GM12878 (cell line): Measurements from ENCODE around the gene UHRF2. TPM values are rescaled to one million over a fixed set of nuclear protein-coding genes. Genes with fewer than 3 reads are reported as not detected.
"Not testable (repeated sequence)": the region's sequence is repeated elsewhere in the genome, so short reads cannot be mapped to it uniquely, and the experiment has no call there.

Experiments
- ATAC-seq: fragments of 200-7000 bp; cut with Tn5 transposase; 3 replicates; pipeline ENCODE4 v1.9.1; 2020; ENCODE audit warnings: mild to moderate bottlenecking, moderate library complexity
- BruUV-seq: library from RNA; stranded (reverse); fragments of 400-500 nt; replicated peaks from 2 replicates; lab custom pipeline; 2021; lab: Mats Ljungman, UMichigan
- CTCF ChIA-PET: fragments of 300-600 bp; sonication (Branson Sonifier 250); formaldehyde crosslinking; extraction: SDS; loops from one replicate; lab custom pipeline; 2021; ENCODE audit warnings: inconsistent platforms; lab: Yijun Ruan, JAX
- POLR2A ChIA-PET: fragments of 350-600 bp; formaldehyde crosslinking; extraction: SDS; loops from one replicate; lab custom pipeline; 2021; ENCODE audit warnings: inconsistent platforms; lab: Charles Lee
- RAD21 ChIA-PET: fragments of 300-600 bp; sonication (Branson Sonifier 250); formaldehyde crosslinking; loops from one replicate; lab custom pipeline; 2023; ENCODE audit warnings: antibody characterized with exemption; ENCODE audit not compliant: unreplicated experiment; lab: Charles Lee
- SMC1A ChIA-PET: fragments of 300-600 bp; sonication (Branson Sonifier 250); formaldehyde crosslinking; loops from one replicate; lab custom pipeline; 2023; ENCODE audit not compliant: unreplicated experiment, uncharacterized antibody; lab: Charles Lee
- DNase-seq: peaks from one replicate; pipeline ENCODE4 v3.0.0-alpha.2; 2011; ENCODE audit warnings: low read depth, low spot score
- FAIRE-seq: peaks from 3 replicates; lab custom pipeline; 2011; peaks lifted over from hg19 to GRCh38; lab: Jason Lieb, UNC
- H2AFZ ChIP-seq: 2 replicates; pipeline ENCODE4 v1.6.0; 2011; ENCODE audit warnings: low read depth, low read length, control low read depth; ENCODE audit not compliant: control insufficient read depth
- H3K27ac ChIP-seq: 2 replicates; pipeline ENCODE4 v1.5.1; 2011; ENCODE audit warnings: control low read depth; ENCODE audit not compliant: control insufficient read depth, insufficient read depth
- H3K27me3 ChIP-seq, 2 experiments: replicated peaks in 1 of 2; 2 replicates each; pipeline versions ENCODE4 v1.6.0 to v1.6.1; 2011; ENCODE audit warnings: low read length in 1 of 2; ENCODE audit not compliant: control insufficient read depth in 2 of 2, insufficient read depth in 2 of 2
- H3K36me3 ChIP-seq, 2 experiments: 2 replicates each; pipeline ENCODE4 v1.5.1; 2011; ENCODE audit warnings: low read length in 1 of 2; ENCODE audit not compliant: control insufficient read depth in 2 of 2, insufficient read depth in 2 of 2
- H3K4me1 ChIP-seq: 2 replicates; pipeline ENCODE4 v1.6.1; 2011; ENCODE audit warnings: mild to moderate bottlenecking, low read length, moderate library complexity, mixed read lengths; ENCODE audit not compliant: control insufficient read depth, insufficient read depth
- H3K4me2 ChIP-seq: 2 replicates; pipeline ENCODE4 v1.6.0; 2011; ENCODE audit warnings: control low read depth; ENCODE audit not compliant: control insufficient read depth, insufficient read depth
- H3K4me3 ChIP-seq: fragments of 200-600 bp; sonication (generic); 2 replicates; pipeline ENCODE4 v1.5.1; 2016
- H3K79me2 ChIP-seq: 2 replicates; pipeline ENCODE4 v1.6.0; 2011; ENCODE audit warnings: low read length; ENCODE audit not compliant: control insufficient read depth, insufficient read depth
- H3K9ac ChIP-seq: 2 replicates; pipeline ENCODE4 v1.8.0; 2011; ENCODE audit warnings: low read length, control low read depth, mixed read lengths; ENCODE audit not compliant: control insufficient read depth, insufficient read depth
- H3K9me3 ChIP-seq: replicated peaks from 3 replicates; pipeline ENCODE4 v1.5.1; 2011; ENCODE audit warnings: mild to moderate bottlenecking, low read length; ENCODE audit not compliant: control insufficient read depth, insufficient read depth
- H4K20me1 ChIP-seq: 2 replicates; pipeline ENCODE4 v1.6.0; 2011; ENCODE audit not compliant: control insufficient read depth, insufficient read depth
- CBFB ChIP-seq: IDR thresholded peaks from 2 replicates; pipeline ENCODE4 v1.6.1; 2016; ENCODE audit warnings: antibody characterized with exemption, low read depth
- NKRF ChIP-seq: fragments of 450-650 bp; conservative IDR thresholded peaks from 2 replicates; pipeline ENCODE4 v1.6.1; 2017; ENCODE audit warnings: mild to moderate bottlenecking, moderate library complexity
- PML ChIP-seq: IDR thresholded peaks from 2 replicates; pipeline ENCODE4 v1.6.1; 2012; ENCODE audit warnings: low read length, inconsistent platforms
- RAD21 ChIP-seq: IDR thresholded peaks from 2 replicates; pipeline ENCODE4 v1.6.1; 2011; ENCODE audit warnings: mild to moderate bottlenecking, low read depth, low read length, moderate library complexity; ENCODE audit not compliant: insufficient read depth
- STAT1 ChIP-seq: fragments of 450-650 bp; conservative IDR thresholded peaks from 2 replicates; pipeline ENCODE4 v1.6.1; 2014; ENCODE audit warnings: antibody characterized with exemption, mild to moderate bottlenecking
- ZBTB40 ChIP-seq: fragments of 450-650 bp; IDR thresholded peaks from 2 replicates; pipeline ENCODE4 v1.6.1; 2016; ENCODE audit warnings: mild to moderate bottlenecking, moderate library complexity, borderline replicate concordance
- WGBS: methylation state at CpG from one replicate; pipeline ENCODE4 v1.1.6; 2016; ENCODE audit warnings: low lambda C conversion rate; ENCODE audit not compliant: insufficient replicate concordance, insufficient coverage; ENCODE audit errors: missing lambda C conversion rate; 5-methylcytosine and 5-hydroxymethylcytosine counted together
- in situ Hi-C: fragments of 300-500 bp; cut with MboI; formaldehyde crosslinking; loops from 9 replicates; pipeline ENCODE4 v1.14.3; 2018; ENCODE audit warnings: mixed read lengths
- intact Hi-C: fragments of 100-400 bp; cut with micrococcal nuclease; formaldehyde crosslinking; loops from one replicate; pipeline ENCODE4 v1.14.2; 2022; ENCODE audit not compliant: unreplicated experiment
- polyA plus RNA-seq, 11 experiments: library from polyadenylated mRNA; depleted of rRNA in 4 of 11; unstranded in 6 of 11; stranded (reverse) in 5 of 11; fragments of >200 nt; fragmentation: Nextera tagmentation in 4 of 11; fragmentation: Illumina TruSeq in 1 of 11; extraction: Ambion mirVana in 4 of 11; extraction: Trizol in 1 of 11; gene quantifications; 1 replicate in 1 of 11; 2 replicates in 10 of 11; pipeline versions ENCODE4 v1.2.1 to v1.2.3, GENCODE V29; 2011 to 2016; ENCODE audit warnings: inconsistent platforms in 2 of 11, missing spikeins in 2 of 11, low read depth in 1 of 11
- total RNA-seq, 4 experiments: library from RNA; depleted of rRNA in 3 of 4; stranded (reverse); fragments of >200 nt in 3 of 4; fragmentation: Illumina TruSeq in 1 of 4; extraction: Trizol in 1 of 4; gene quantifications; 2 replicates each; pipeline versions ENCODE4 v1.2.1 to v1.2.3, GENCODE V29; 2013 to 2021

The UHRF2 gene
- total and polyA plus RNA-seq, 10 of the 15 experiments (the other 5 are each of a cell fraction or from before 2014, with no cell fraction given), result 11.2 to 95.8 (median 43.1) TPM

GRCh38 chr9:6381477-6382012 lies 31.5 kb upstream of the UHRF2 start:
- BruUV-seq, intact Hi-C loops, H4K20me1 ChIP-seq, H3K27me3 ChIP-seq, H3K27ac ChIP-seq, H3K9ac ChIP-seq, H2AFZ ChIP-seq, ATAC-seq, H3K4me3 ChIP-seq, DNase-seq, H3K79me2 ChIP-seq, SMC1A ChIA-PET, FAIRE-seq, RAD21 ChIA-PET, H3K4me1 ChIP-seq, H3K4me2 ChIP-seq, in situ Hi-C loops, CTCF ChIA-PET, H3K9me3 ChIP-seq, H3K36me3 ChIP-seq, POLR2A ChIA-PET: not testable (repeated sequence)
- WGBS, result 71% methylated on average over 4 of the region's 4 CpGs

GRCh38 chr9:6382681-6383080 lies 30.3 kb upstream of the UHRF2 start:
- DNase-seq (no peak), FAIRE-seq (no peak), ATAC-seq (no peak)
- Histone ChIP-seq H3K4me3 (no peak overlapping the region), H3K36me3 (no peaks in the 10 kb centered on the region), H2AFZ (no peak overlapping the region), H4K20me1 (no peaks in the 10 kb centered on the region), H3K27me3 (no peaks in the 10 kb centered on the region), H3K79me2 (no peaks in the 10 kb centered on the region), H3K4me2 (no peak overlapping the region), H3K9me3 (no peaks in the 10 kb centered on the region; the same call in 2 of the 3 replicates), H3K9ac (no peak overlapping the region), H3K4me1 (no peaks in the 10 kb centered on the region), H3K27ac (no peak overlapping the region)
- no TSS peak for BruUV-seq
- intact Hi-C loops, result no loop called here
- ChIA-PET POLR2A (no interaction called here), RAD21 (no interaction called here), SMC1A (no interaction called here), CTCF (no interaction called here)
- in situ Hi-C loops, result no loop called here
- TF ChIP-seq ZBTB40 (no peak), CBFB (no peak), RAD21 (no peak), STAT1 (no peak), NKRF (no peak), PML (no peak)
- 36% methylated on average over 1 of the region's 1 CpG for WGBS
